Measurements from ENCODE around the gene FCGR2B. TPM values are rescaled to one million over a fixed set of nuclear protein-coding genes. Genes with fewer than 3 reads are reported as not detected.

Gene FCGR2B
- total and polyA plus RNA-seq, 8 donors = 0.43 to 24.1 (median 0.64) TPM

Other genes with a start within 250 kb of the FCGR2B start
- gene FCGR2A, start 157.7 kb upstream of the FCGR2B start, total RNA-seq = 100 to 1,000 TPM in 1 of 2 donors, 10 to 100 TPM in 1; 80.0 to 135 TPM
- gene FCGR2A, start 157.7 kb upstream of the FCGR2B start, polyA plus RNA-seq (ENCODE audit: insufficient read length in 6 of 6) = 10 to 100 TPM; 12.4 to 18.2 (median 16.0) TPM
- gene HSPA6, start 138.6 kb upstream of the FCGR2B start, total RNA-seq = 10 to 100 TPM in 1 of 2 donors, 1 to 10 TPM in 1; 7.1 to 18.7 TPM
- gene HSPA6, start 138.6 kb upstream of the FCGR2B start, polyA plus RNA-seq (ENCODE audit: insufficient read length in 6 of 6) = 1 to 10 TPM in 5 of 6 donors, under 1 TPM in 1; 0.60 to 1.4 (median 1.2) TPM
- 100 to 1,000 TPM in 1 of 2 donors, 10 to 100 TPM in 1; 56.3 to 237 TPM for gene FCGR3A, start 113.3 kb upstream of the FCGR2B start, total RNA-seq
- gene FCGR3A, start 113.3 kb upstream of the FCGR2B start, polyA plus RNA-seq (ENCODE audit: insufficient read length in 6 of 6) = 1 to 10 TPM; 1.8 to 5.5 (median 3.0) TPM
- 10 to 100 TPM in 1 of 2 donors, 1 to 10 TPM in 1; 7.8 to 74.8 TPM for gene FCGR3B, start 32.0 kb upstream of the FCGR2B start, total RNA-seq
- gene FCGR3B, start 32.0 kb upstream of the FCGR2B start, polyA plus RNA-seq (ENCODE audit: insufficient read length in 6 of 6) = 1 to 10 TPM in 1 of 6 donors, under 1 TPM in 5; 0.20 to 1.0 (median 0.47) TPM
- under 1 TPM in 1 of 2 donors, not detected in 1; 0.34 TPM for gene FCRLA, start 44.1 kb downstream of the FCGR2B start, total RNA-seq
- gene FCRLA, start 44.1 kb downstream of the FCGR2B start, polyA plus RNA-seq (ENCODE audit: insufficient read length in 6 of 6) = under 1 TPM; 0.08 to 0.44 (median 0.30) TPM
- 1 to 10 TPM in 1 of 2 donors, under 1 TPM in 1; 0.70 to 1.1 TPM for gene FCRLB, start 58.4 kb downstream of the FCGR2B start, total RNA-seq
- under 1 TPM; 0.25 to 0.59 (median 0.42) TPM for gene FCRLB, start 58.4 kb downstream of the FCGR2B start, polyA plus RNA-seq (ENCODE audit: insufficient read length in 6 of 6)
- gene DUSP12, start 86.6 kb downstream of the FCGR2B start, total RNA-seq = 10 to 100 TPM; 13.6 to 18.9 TPM
- 10 to 100 TPM; 40.3 to 53.0 (median 42.3) TPM for gene DUSP12, start 86.6 kb downstream of the FCGR2B start, polyA plus RNA-seq (ENCODE audit: insufficient read length in 6 of 6)
- 10 to 100 TPM; 27.3 to 32.2 TPM for gene ATF6, start 103.2 kb downstream of the FCGR2B start, total RNA-seq
- gene ATF6, start 103.2 kb downstream of the FCGR2B start, polyA plus RNA-seq (ENCODE audit: insufficient read length in 6 of 6) = 10 to 100 TPM; 26.3 to 32.6 (median 29.5) TPM